ENCODE measurements around the gene MTERF1.

Gene MTERF1

GRCh38 chr7:91835826-91836368 lies 44.6 kb downstream of the MTERF1 start:
- peak in 1 of 58 donors; percentile 6 for DNase-seq

- no peak for DNase-seq
Observed at GRCh38 chr7:91835091-91835825, 45.2 kb downstream of the MTERF1 start.

GRCh38 chr7:91832493-91833045 lies 47.9 kb downstream of the MTERF1 start:
- peak in 1 of 58 donors; percentile 7 for DNase-seq

- no peak for DNase-seq
Observed at GRCh38 chr7:91827169-91827568, 53.3 kb downstream of the MTERF1 start.

GRCh38 chr7:91826377-91826776 lies 54.1 kb downstream of the MTERF1 start:
- no peak for DNase-seq

- DNase-seq = no peak
Observed at GRCh38 chr7:91824201-91824600, 56.3 kb downstream of the MTERF1 start.
